OCI-LY1 (cell line): ENCODE measurements around the gene DPH1.

Experiments
- H2AFZ ChIP-seq: fragments of 200-600 bp; sonication (generic), shearing (Covaris generic); 2 replicates; pipeline ENCODE4 v1.6.0; 2014; ENCODE audit warnings: antibody characterized with exemption, mild to moderate bottlenecking, low read length
- H3F3A ChIP-seq: fragments of 200-600 bp; sonication (generic), shearing (Covaris generic); 2 replicates; pipeline ENCODE4 v1.6.0; 2014; ENCODE audit warnings: mild to moderate bottlenecking, antibody characterized with exemption, low read length, moderate library complexity; ENCODE audit not compliant: insufficient read depth
- H3K27ac ChIP-seq: fragments of 200-600 bp; sonication (generic); 2 replicates; pipeline ENCODE4 v1.5.1; 2014; ENCODE audit warnings: low read length, mixed run types, mild to moderate bottlenecking, low read depth; ENCODE audit not compliant: poor library complexity, severe bottlenecking
- H3K27me3 ChIP-seq: fragments of 200-600 bp; sonication (generic); 2 replicates; pipeline ENCODE4 v1.6.0; 2014; ENCODE audit warnings: antibody characterized with exemption, mild to moderate bottlenecking, low read length, moderate library complexity; ENCODE audit not compliant: insufficient read depth
- H3K36me3 ChIP-seq: fragments of 200-600 bp; sonication (generic); 2 replicates; pipeline ENCODE4 v1.6.1; 2014; ENCODE audit warnings: mild to moderate bottlenecking, antibody characterized with exemption, low read length, moderate library complexity, mixed read lengths; ENCODE audit not compliant: insufficient read depth
- H3K4me1 ChIP-seq: fragments of 200-600 bp; sonication (generic); 2 replicates; pipeline ENCODE4 v1.5.1; 2014; ENCODE audit warnings: mild to moderate bottlenecking, low read length, moderate library complexity; ENCODE audit not compliant: insufficient read depth, severe bottlenecking
- H3K4me2 ChIP-seq: fragments of 200-600 bp; sonication (generic), shearing (Covaris generic); 2 replicates; pipeline ENCODE4 v1.6.1; 2014; ENCODE audit warnings: low read length
- H3K4me3 ChIP-seq: fragments of 200-600 bp; sonication (generic); 2 replicates; pipeline ENCODE4 v1.5.1; 2014; ENCODE audit warnings: low read length, low read depth, mild to moderate bottlenecking, mixed read lengths; ENCODE audit not compliant: poor library complexity, severe bottlenecking
- H3K79me2 ChIP-seq: fragments of 200-600 bp; shearing (Covaris generic); 2 replicates; pipeline ENCODE4 v1.6.1; 2016; ENCODE audit warnings: mixed run types, low read length, mixed read lengths; ENCODE audit not compliant: insufficient read depth
- H3K9ac ChIP-seq: fragments of 200-600 bp; sonication (generic), shearing (Covaris generic); 2 replicates; pipeline ENCODE4 v1.6.1; 2014; ENCODE audit warnings: mild to moderate bottlenecking, low read length, mixed read lengths
- H3K9me2 ChIP-seq: fragments of 200-600 bp; sonication (generic), shearing (Covaris generic); 2 replicates; pipeline ENCODE4 v1.6.1; 2014; ENCODE audit warnings: low read depth, mild to moderate bottlenecking, low read length, mixed read lengths
- H3K9me3 ChIP-seq: fragments of 200-600 bp; shearing (Covaris generic); 2 replicates; pipeline ENCODE4 v1.6.1; 2014; ENCODE audit warnings: low read length, mixed read lengths
- H4K20me1 ChIP-seq: fragments of 200-600 bp; sonication (generic), shearing (Covaris generic); 2 replicates; pipeline ENCODE4 v1.6.0; 2016; ENCODE audit warnings: mild to moderate bottlenecking, low read length; ENCODE audit not compliant: insufficient read depth
- CTCF ChIP-seq: fragments of 200-600 bp; sonication (generic), shearing (Covaris generic); IDR thresholded peaks from 2 replicates; pipeline ENCODE4 v1.5.1; 2017; ENCODE audit warnings: mild to moderate bottlenecking, antibody characterized with exemption, low read length, moderate library complexity, mixed read lengths
- EZH2 ChIP-seq: fragments of 200-600 bp; sonication (generic), shearing (Covaris generic); IDR thresholded peaks from 2 replicates; pipeline ENCODE4 v1.8.0; 2017; ENCODE audit warnings: borderline replicate concordance, mixed run types, mild to moderate bottlenecking, antibody characterized with exemption, low read length, moderate library complexity, mixed read lengths

Gene DPH1

GRCh38 chr17:2023256-2023655 lies 6.7 kb upstream of the DPH1 start:
- no peaks in the 10 kb centered on the region for H3K9me2 ChIP-seq
- H3K4me1 ChIP-seq: no peaks in the 10 kb centered on the region
- no peak overlapping the region for H2AFZ ChIP-seq
- H3K36me3 ChIP-seq: no peaks in the 10 kb centered on the region
- no peaks in the 10 kb centered on the region for H3F3A ChIP-seq
- no peaks in the 10 kb centered on the region for H3K9me3 ChIP-seq
- H3K4me3 ChIP-seq: no peak overlapping the region
- no peak overlapping the region for H3K9ac ChIP-seq
- H3K27ac ChIP-seq: no peak overlapping the region
- no peaks in the 10 kb centered on the region for H3K79me2 ChIP-seq
- no peak overlapping the region for H3K4me2 ChIP-seq
- H4K20me1 ChIP-seq: no peaks in the 10 kb centered on the region
- TF ChIP-seq CTCF: no peak
- no peak for TF ChIP-seq EZH2
- peaks cover 31% of the 10 kb centered on the region for H3K27me3 ChIP-seq

- no peaks in the 10 kb centered on the region for H3K4me1 ChIP-seq
- H3K4me3 ChIP-seq: no peak overlapping the region
- no peak overlapping the region for H2AFZ ChIP-seq
- H3F3A ChIP-seq: no peaks in the 10 kb centered on the region
- H3K36me3 ChIP-seq: no peaks in the 10 kb centered on the region
- no peak overlapping the region for H3K27ac ChIP-seq
- no peaks in the 10 kb centered on the region for H3K79me2 ChIP-seq
- H3K27me3 ChIP-seq: peaks cover 24% of the 10 kb centered on the region
- no peak for TF ChIP-seq CTCF
- no peak for TF ChIP-seq EZH2
- H3K9ac ChIP-seq: no peak overlapping the region
- H3K9me3 ChIP-seq: no peaks in the 10 kb centered on the region
- H4K20me1 ChIP-seq: no peaks in the 10 kb centered on the region
- H3K9me2 ChIP-seq: no peaks in the 10 kb centered on the region
- H3K4me2 ChIP-seq: no peak overlapping the region
These were observed 6.0 kb upstream of the DPH1 start for GRCh38 chr17:2023692-2024571.

- TF ChIP-seq CTCF: no peak
- TF ChIP-seq EZH2: no peak
- Histone ChIP-seq H3K4me3 (peak overlapping the region; percentile 31), H4K20me1 (no peaks in the 10 kb centered on the region), H3K27me3 (peaks cover 22% of the 10 kb centered on the region), H3K9me3 (no peaks in the 10 kb centered on the region), H3F3A (no peaks in the 10 kb centered on the region), H3K9me2 (no peaks in the 10 kb centered on the region), H3K79me2 (no peaks in the 10 kb centered on the region), H3K9ac (no peak overlapping the region), H2AFZ (no peak overlapping the region), H3K4me2 (peak overlapping the region; percentile 59; the same call in 1 of the 2 replicates), H3K36me3 (no peaks in the 10 kb centered on the region), H3K27ac (no peak overlapping the region), H3K4me1 (peaks cover 3% of the 10 kb centered on the region)
These were observed 5.3 kb upstream of the DPH1 start for GRCh38 chr17:2024572-2025219.
